IMR-90 (cell line): Measurements from ENCODE around the gene ARHGAP19. TPM values are rescaled to one million over a fixed set of nuclear protein-coding genes. Genes with fewer than 3 reads are reported as not detected.

Source experiments
- ATAC-seq: fragments of 200-7000 bp; cut with Tn5 transposase; 2 replicates; pipeline ENCODE4 v1.9.1; 2020; ENCODE audit warnings: low read depth, mild to moderate bottlenecking, moderate library complexity
- BruUV-seq: library from RNA; stranded (reverse); fragments of 400-500 nt; replicated peaks from 2 replicates; lab custom pipeline; 2021; lab: Mats Ljungman, UMichigan
- CTCF ChIA-PET: fragments of 300-600 bp; formaldehyde crosslinking; extraction: SDS; loops from one replicate; lab custom pipeline; 2021; ENCODE audit warnings: antibody characterized with exemption; lab: Yijun Ruan, JAX
- POLR2A ChIA-PET: fragments of 300-600 bp; sonication (Branson Sonifier 250); formaldehyde crosslinking; loops from one replicate; lab custom pipeline; 2022; ENCODE audit warnings: antibody characterized with exemption; ENCODE audit not compliant: unreplicated experiment; lab: Charles Lee
- DNase-seq: peaks from one replicate; pipeline ENCODE4 v3.0.0; 2013
- H2AFZ ChIP-seq: replicated peaks from 2 replicates; pipeline ENCODE3; 2013; ENCODE audit warnings: low read length, mild to moderate bottlenecking; ENCODE audit not compliant: poor library complexity
- H2AK5ac ChIP-seq: 2 replicates; pipeline ENCODE4 v1.6.1; 2013; ENCODE audit warnings: low read depth, low read length, inconsistent platforms
- H2AK9ac ChIP-seq: replicated peaks from 2 replicates; pipeline ENCODE3; 2013; ENCODE audit warnings: mild to moderate bottlenecking, low read depth, low read length, moderate library complexity; ENCODE audit not compliant: poor library complexity
- H2BK120ac ChIP-seq: 2 replicates; pipeline ENCODE4 v1.6.1; 2013; ENCODE audit warnings: low read depth, low read length, inconsistent platforms
- H2BK15ac ChIP-seq: 3 replicates; pipeline ENCODE4 v1.6.1; 2013; ENCODE audit warnings: low read depth, low read length, inconsistent platforms
- H2BK20ac ChIP-seq: 2 replicates; pipeline ENCODE4 v1.6.1; 2013; ENCODE audit warnings: low read depth, mild to moderate bottlenecking, inconsistent platforms, low read length, moderate library complexity
- H2BK5ac ChIP-seq: 2 replicates; pipeline ENCODE4 v1.6.1; 2013; ENCODE audit warnings: mild to moderate bottlenecking, low read depth, low read length, inconsistent platforms; ENCODE audit not compliant: poor library complexity, severe bottlenecking
- H3K14ac ChIP-seq: replicated peaks from 2 replicates; pipeline ENCODE4 v1.6.1; 2013; ENCODE audit warnings: low read depth, low read length, inconsistent platforms
- H3K18ac ChIP-seq: 2 replicates; pipeline ENCODE4 v1.6.1; 2013; ENCODE audit warnings: low read depth, low read length, control low read depth
- H3K23ac ChIP-seq: 2 replicates; pipeline ENCODE4 v1.6.1; 2013; ENCODE audit warnings: low read depth, low read length, inconsistent platforms
- H3K27ac ChIP-seq: 2 replicates; pipeline ENCODE4 v1.5.1; 2013; ENCODE audit warnings: mild to moderate bottlenecking, control low read depth, low read length; ENCODE audit not compliant: insufficient read depth
- H3K27me3 ChIP-seq: 2 replicates; pipeline ENCODE4 v1.6.1; 2013; ENCODE audit warnings: low read length; ENCODE audit not compliant: control insufficient read depth, insufficient read depth
- H3K36me3 ChIP-seq: 2 replicates; pipeline ENCODE4 v1.6.1; 2013; ENCODE audit warnings: low read length, mixed read lengths; ENCODE audit not compliant: control insufficient read depth, insufficient read depth
- H3K4ac ChIP-seq: 2 replicates; pipeline ENCODE4 v1.6.1; 2013; ENCODE audit warnings: low read depth, low read length, inconsistent platforms
- H3K4me1 ChIP-seq: 2 replicates; pipeline ENCODE4 v1.6.1; 2013; ENCODE audit warnings: low read length, mixed read lengths; ENCODE audit not compliant: control insufficient read depth, insufficient read depth
- H3K4me2 ChIP-seq: 2 replicates; pipeline ENCODE4 v1.6.1; 2013; ENCODE audit warnings: low read depth, mild to moderate bottlenecking, control low read depth, low read length, moderate library complexity
- H3K4me3 ChIP-seq: 2 replicates; pipeline ENCODE4 v1.5.1; 2013; ENCODE audit warnings: low read depth, mild to moderate bottlenecking, control low read depth, low read length, moderate library complexity; ENCODE audit not compliant: insufficient read depth
- H3K56ac ChIP-seq: 2 replicates; pipeline ENCODE4 v1.6.1; 2013; ENCODE audit warnings: low read length, inconsistent platforms; ENCODE audit not compliant: insufficient read depth; ENCODE audit errors: extremely low read depth
- H3K79me1 ChIP-seq, 2 experiments: 2 replicates each; pipeline ENCODE4 v1.6.1; 2013; ENCODE audit warnings: low read length in 2 of 2, inconsistent platforms in 1 of 2, low read depth in 1 of 2
- H3K9ac ChIP-seq: 2 replicates; pipeline ENCODE4 v1.6.1; 2013; ENCODE audit warnings: low read depth, low read length, control low read depth
- H3K9me1 ChIP-seq: 2 replicates; pipeline ENCODE4 v1.6.1; 2013; ENCODE audit warnings: low read length, inconsistent platforms; ENCODE audit not compliant: insufficient read depth
- H3K9me3 ChIP-seq: 2 replicates; pipeline ENCODE4 v1.6.1; 2013; ENCODE audit warnings: low read length; ENCODE audit not compliant: control insufficient read depth, insufficient read depth
- H4K20me1 ChIP-seq: 2 replicates; pipeline ENCODE4 v1.6.1; 2013; ENCODE audit warnings: low read length, inconsistent platforms; ENCODE audit not compliant: insufficient read depth
- H4K5ac ChIP-seq: 2 replicates; pipeline ENCODE4 v1.6.1; 2013; ENCODE audit warnings: mild to moderate bottlenecking, low read depth, low read length, control low read depth
- H4K8ac ChIP-seq, 2 experiments: 2 replicates each; pipeline ENCODE4 v1.6.1; 2013; ENCODE audit warnings: low read depth in 2 of 2, low read length in 2 of 2, control low read depth in 1 of 2, inconsistent platforms in 1 of 2
- H4K91ac ChIP-seq: 2 replicates; pipeline ENCODE4 v1.6.1; 2013; ENCODE audit warnings: low read depth, low read length, inconsistent platforms; ENCODE audit not compliant: insufficient read depth
- BHLHE40 ChIP-seq: fragments of 150-350 bp; IDR thresholded peaks from 2 replicates; pipeline ENCODE4 v1.6.1; 2016; ENCODE audit warnings: mild to moderate bottlenecking, low read depth, low read length
- CEBPB ChIP-seq: IDR thresholded peaks from 2 replicates; pipeline ENCODE4 v1.6.1; 2012; ENCODE audit warnings: low read depth, low read length, improper control_type of control experiment
- CTCF ChIP-seq: conservative IDR thresholded peaks from 2 replicates; pipeline ENCODE4 v1.5.1; 2012; ENCODE audit warnings: mild to moderate bottlenecking, low read depth, low read length, improper control_type of control experiment
- FOS ChIP-seq: fragments of 150-350 bp; IDR thresholded peaks from 2 replicates; pipeline ENCODE4 v1.6.1; 2016; ENCODE audit warnings: low read depth, low read length
- MAFK ChIP-seq: IDR thresholded peaks from 2 replicates; pipeline ENCODE4 v1.6.1; 2012; ENCODE audit warnings: low read depth, low read length, improper control_type of control experiment
- MAZ ChIP-seq: IDR thresholded peaks from 2 replicates; pipeline ENCODE4 v1.6.1; 2012; ENCODE audit warnings: low read depth, mild to moderate bottlenecking, low read length, improper control_type of control experiment, moderate library complexity, borderline replicate concordance
- NFE2L2 ChIP-seq: fragments of 150-350 bp; IDR thresholded peaks from 2 replicates; pipeline ENCODE4 v1.6.1; 2016; ENCODE audit warnings: low read depth, mild to moderate bottlenecking, low read length
- POLR2A ChIP-seq: IDR thresholded peaks from 2 replicates; pipeline ENCODE4 v1.6.1; 2012; ENCODE audit warnings: mild to moderate bottlenecking, low read depth, low read length
- RAD21 ChIP-seq: IDR thresholded peaks from 2 replicates; pipeline ENCODE4 v1.6.1; 2012; ENCODE audit warnings: low read length, improper control_type of control experiment
- RCOR1 ChIP-seq: IDR thresholded peaks from 2 replicates; pipeline ENCODE4 v1.6.1; 2012; ENCODE audit warnings: mild to moderate bottlenecking, low read length, improper control_type of control experiment; ENCODE audit not compliant: insufficient replicate concordance
- RFX5 ChIP-seq: IDR thresholded peaks from 2 replicates; pipeline ENCODE4 v1.8.0; 2012; ENCODE audit warnings: low read depth, mild to moderate bottlenecking, low read length, moderate library complexity
- SMC3 ChIP-seq: fragments of 150-350 bp; IDR thresholded peaks from 2 replicates; pipeline ENCODE4 v1.6.1; 2016; ENCODE audit warnings: low read depth, mild to moderate bottlenecking, antibody characterized with exemption, low read length, moderate library complexity
- USF2 ChIP-seq: fragments of 150-350 bp; IDR thresholded peaks from 2 replicates; pipeline ENCODE4 v1.6.1; 2017; ENCODE audit warnings: mild to moderate bottlenecking, antibody characterized with exemption, low read length, low read depth
- WGBS, 2 experiments: methylation state at CpG; one replicate each; pipeline versions ENCODE4 v1.1.5 to v1.1.7; 2013; ENCODE audit warnings: missing lambda C conversion rate in 2 of 2; ENCODE audit not compliant: insufficient read length in 1 of 2; ENCODE audit errors: extremely low coverage in 2 of 2; 5-methylcytosine and 5-hydroxymethylcytosine counted together
- dilution Hi-C: fragments of 300-500 bp; cut with HindIII; formaldehyde crosslinking; loops from one replicate; pipeline ENCODE4 v1.14.3; 2018; ENCODE audit warnings: low sequenced_read_pairs; ENCODE audit not compliant: unreplicated experiment
- in situ Hi-C: fragments of 300-500 bp; cut with MboI; formaldehyde crosslinking; loops from 3 replicates; pipeline ENCODE4 v1.14.3; 2019; ENCODE audit warnings: low sequenced_read_pairs, inconsistent platforms, mixed read lengths
- intact Hi-C: fragments of 100-400 bp; cut with micrococcal nuclease; formaldehyde crosslinking; loops from 2 replicates; pipeline ENCODE4 v1.10.0; 2022
- polyA plus RNA-seq, 3 experiments: library from polyadenylated mRNA; depleted of rRNA; stranded (reverse); fragments of >200 nt; gene quantifications; 2 replicates each; pipeline ENCODE4 v1.2.3, GENCODE V29; 2012; ENCODE audit warnings: low replicate concordance in 1 of 3
- total RNA-seq: library from RNA; depleted of rRNA; stranded (reverse); fragments of >200 nt; gene quantifications from 2 replicates; pipeline ENCODE4 v1.2.3, GENCODE V29; 2012
- TF ChIP-seq, protein P1 (sequence below): fragments of 150-350 bp; IDR thresholded peaks from 2 replicates; pipeline ENCODE4 v1.6.1; 2016; ENCODE audit warnings: low read depth, mild to moderate bottlenecking, low read length, moderate library complexity, borderline replicate concordance

ARHGAP19 gene
- total and polyA plus RNA-seq, 2 of the 4 experiments (the other 2 are of a cell fraction): 6.3 to 7.0 TPM

- no peaks in the 10 kb centered on the region for H3K9me1 ChIP-seq
- in situ Hi-C loops: no loop called here
- no peak overlapping the region for H2BK15ac ChIP-seq
- no peak overlapping the region for H3K18ac ChIP-seq
- BruUV-seq: no TSS peak
- no peak overlapping the region for H3K4ac ChIP-seq
- H2BK120ac ChIP-seq: no peak overlapping the region
- H3K4me1 ChIP-seq: no peaks in the 10 kb centered on the region
- no peaks in the 10 kb centered on the region for H3K9me3 ChIP-seq
- ChIA-PET CTCF (interaction anchor here (0.6 kb wide), 2 partner anchors 9 to 586 kb away, joined by 3 read pairs; no protein-coding TSS in a partner anchor), POLR2A (no interaction called here)
- H2AFZ ChIP-seq: no peak overlapping the region
- no peak for TF ChIP-seq RCOR1
- no peak for TF ChIP-seq CEBPB
- TF ChIP-seq SMC3: no peak
- TF ChIP-seq USF2: no peak
- TF ChIP-seq CTCF: no peak
- TF ChIP-seq BHLHE40: no peak
- TF ChIP-seq RFX5: no peak
- no peak for TF ChIP-seq MAZ
- TF ChIP-seq POLR2A: no peak
- TF ChIP-seq, protein P1, sequence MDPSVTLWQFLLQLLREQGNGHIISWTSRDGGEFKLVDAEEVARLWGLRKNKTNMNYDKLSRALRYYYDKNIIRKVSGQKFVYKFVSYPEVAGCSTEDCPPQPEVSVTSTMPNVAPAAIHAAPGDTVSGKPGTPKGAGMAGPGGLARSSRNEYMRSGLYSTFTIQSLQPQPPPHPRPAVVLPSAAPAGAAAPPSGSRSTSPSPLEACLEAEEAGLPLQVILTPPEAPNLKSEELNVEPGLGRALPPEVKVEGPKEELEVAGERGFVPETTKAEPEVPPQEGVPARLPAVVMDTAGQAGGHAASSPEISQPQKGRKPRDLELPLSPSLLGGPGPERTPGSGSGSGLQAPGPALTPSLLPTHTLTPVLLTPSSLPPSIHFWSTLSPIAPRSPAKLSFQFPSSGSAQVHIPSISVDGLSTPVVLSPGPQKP: no peak
- no peak for TF ChIP-seq RAD21
- TF ChIP-seq NFE2L2: no peak
- no peak for TF ChIP-seq FOS
- no peak for TF ChIP-seq MAFK
- H3K4me2 ChIP-seq: no peak overlapping the region
- H2AK5ac ChIP-seq: no peak overlapping the region
- no peak overlapping the region for H3K4me3 ChIP-seq
- no peak overlapping the region for H2AK9ac ChIP-seq
- no peaks in the 10 kb centered on the region for H3K79me1 ChIP-seq
- H3K23ac ChIP-seq: no peak overlapping the region
- no peak overlapping the region for H2BK5ac ChIP-seq
- no peak overlapping the region for H3K56ac ChIP-seq
- DNase-seq: no peak
- H3K27ac ChIP-seq: no peak overlapping the region
- no CpG with 5 or more reads among the region's 6 CpGs for WGBS, 2 experiments
- H4K5ac ChIP-seq: no peak overlapping the region
- no peaks in the 10 kb centered on the region for H4K20me1 ChIP-seq
- no peak overlapping the region for H2BK20ac ChIP-seq
- H4K91ac ChIP-seq: no peak overlapping the region
- H3K14ac ChIP-seq: no peak overlapping the region
- no peak overlapping the region for H4K8ac ChIP-seq
- dilution Hi-C loops: no loop called here
- H3K9ac ChIP-seq: no peak overlapping the region
- intact Hi-C loops: no loop called here
- no peaks in the 10 kb centered on the region for H3K36me3 ChIP-seq
- H3K27me3 ChIP-seq: peaks cover 38% of the 10 kb centered on the region
- no peak for ATAC-seq
These were observed 119.4 kb downstream of the ARHGAP19 start for GRCh38 chr10:97173036-97173435.
